Measurements from ENCODE around the gene ARHGAP31. TPM values are rescaled to one million over a fixed set of nuclear protein-coding genes. Genes with fewer than 3 reads are reported as not detected.

ARHGAP31 gene
- total and polyA plus RNA-seq, 2 of the 8 experiments (the other 6 are each of a cell fraction or from before 2014, with no cell fraction given) = 1.1 to 7.6 TPM

DNA sequence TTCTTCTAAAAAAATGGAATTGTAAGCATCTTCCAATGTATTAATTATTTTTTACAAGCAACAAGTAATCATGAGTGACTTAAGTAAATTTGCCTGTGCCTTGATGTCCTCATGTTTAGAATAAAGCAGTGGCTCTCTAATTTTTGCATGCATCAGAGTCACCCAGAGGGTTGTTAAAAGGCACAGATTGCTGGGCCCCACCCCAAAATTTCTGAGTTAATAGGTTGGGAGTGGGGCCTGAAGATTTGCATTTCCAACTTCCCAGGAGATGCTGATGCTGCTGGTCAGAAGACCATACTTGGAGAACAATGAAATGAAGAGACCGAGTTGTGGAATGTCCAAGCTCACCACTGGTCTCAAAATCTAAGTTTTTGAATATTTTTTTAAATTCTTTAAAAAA, 70.2 kb downstream of the ARHGAP31 start:
- POLR2A ChIA-PET (ENCODE audit: partially characterized antibody) = interaction anchor here (0.7 kb wide), 1 partner anchor 10 kb away, joined by 3 read pairs; no protein-coding TSS in a partner anchor

More for the DNA sequence above, 70.2 kb downstream of the ARHGAP31 start:
- Histone ChIP-seq H3K23ac (ENCODE audit: insufficient read length) (no peak overlapping the region), H3K79me1 (ENCODE audit: low read depth, low read length) (no peaks in the 10 kb centered on the region), H3K9ac (replicated peaks in 1 of 4; ENCODE audit: extremely low read depth in 1 of 4, low read depth in 3 of 4, low read length in 3 of 4) (no peak overlapping the region), H4K8ac (ENCODE audit: extremely low read depth, insufficient read depth, low read length) (no peak overlapping the region), H2BK5ac (ENCODE audit: low read depth, low read length) (no peak overlapping the region), H2BK12ac (ENCODE audit: low read depth, low read length) (no peak overlapping the region), H2AFZ (ENCODE audit: low read length) (no peak overlapping the region), H3K23me2 (ENCODE audit: low read depth, low read length) (no peaks in the 10 kb centered on the region), H2BK15ac (ENCODE audit: low read length) (no peak overlapping the region), H4K5ac (ENCODE audit: insufficient read length, low read depth, low read length) (no peak overlapping the region), H3K36me3 (ENCODE audit: control insufficient read depth in 2 of 4, insufficient read depth in 4 of 4, low read length in 3 of 4) (no peaks in the 10 kb centered on the region), H3K18ac (ENCODE audit: extremely low read depth, low read length) (no peak overlapping the region), H2BK20ac (ENCODE audit: low read length) (no peak overlapping the region), H2AK5ac (ENCODE audit: low read depth, low read length) (no peak overlapping the region), H4K91ac (replicated peaks; ENCODE audit: insufficient read length, low read length) (no peak overlapping the region), H2BK120ac (replicated peaks; ENCODE audit: low read depth, low read length) (no peak overlapping the region), H3K4me3 (ENCODE audit: extremely low read depth in 1 of 4, insufficient read depth in 2 of 4, low read depth in 3 of 4, low read length in 4 of 4) (no peak overlapping the region), H3K4me2 (ENCODE audit: insufficient read depth in 1 of 2, low read depth in 2 of 2, low read length in 2 of 2) (no peak overlapping the region), H3K79me2 (ENCODE audit: control insufficient read depth in 1 of 2, insufficient read depth in 2 of 2, low read length in 2 of 2) (no peaks in the 10 kb centered on the region), H3K14ac (ENCODE audit: insufficient read length) (no peak overlapping the region), H4K20me1 (replicated peaks in 1 of 2; ENCODE audit: control insufficient read depth in 1 of 2, insufficient read depth in 2 of 2, low read length in 2 of 2) (no peaks in the 10 kb centered on the region), H3K4me1 (replicated peaks in 1 of 4; ENCODE audit: control insufficient read depth in 3 of 4, insufficient read depth in 4 of 4, low read length in 3 of 4) (peaks cover 6 to 20% (median 15%) of the 10 kb centered on the region in 4 experiments), H3K56ac (replicated peaks; ENCODE audit: insufficient read length, low read depth, low read length) (no peak overlapping the region), H3K27ac (ENCODE audit: low read depth, low read length) (no peak overlapping the region), H3K27me3 (replicated peaks in 1 of 4; ENCODE audit: control insufficient read depth in 3 of 4, extremely low read depth in 1 of 4, insufficient read depth in 3 of 4, low read length in 3 of 4) (no peaks in the 10 kb centered on the region), H3K4ac (replicated peaks; ENCODE audit: insufficient read length, low read depth, low read length) (no peak overlapping the region), H3K9me3 (ENCODE audit: insufficient read depth in 2 of 2, low read depth in 1 of 2, low read length in 1 of 2) (no peaks in the 10 kb centered on the region)
- no peak for TF ChIP-seq JUN (IDR thresholded peaks at IDR 0.05; ENCODE audit: low read depth, low read length)
- TF ChIP-seq GABPA (IDR thresholded peaks at IDR 0.05; ENCODE audit: borderline replicate concordance, insufficient read depth, low read length) = no peak
- TF ChIP-seq POU5F1 (IDR thresholded peaks at IDR 0.05; ENCODE audit: low read depth, low read length) = no peak
- TF ChIP-seq SP2 (IDR thresholded peaks at IDR 0.05; ENCODE audit: low read length) = no peak
- TF ChIP-seq RBBP5 (IDR thresholded peaks at IDR 0.05; ENCODE audit: borderline replicate concordance, low read depth, low read length) = no peak
- CTCF ChIA-PET (ENCODE audit: partially characterized antibody) = interaction anchor here (1.4 kb wide), 1 partner anchor 11 kb away, joined by 5 read pairs; no protein-coding TSS in a partner anchor
- FAIRE-seq (no peak), DNase-seq (ENCODE audit: low read depth in 1 of 2, low spot score in 2 of 2) (no peak)
- 87% methylated on average over 1 of the region's 1 CpG; no CpG with 5 or more reads in 1 of the 2 experiments for WGBS, 2 experiments (ENCODE audit: extremely low coverage in 1 of 2, insufficient coverage in 1 of 2, insufficient read length in 1 of 2, insufficient replicate concordance in 2 of 2, low coverage in 1 of 2, low lambda C conversion rate in 2 of 2, missing lambda C conversion rate in 1 of 2)

Measured in H1 (cell line).